Left ventricle myocardium superior (tissue), 1 donor: ENCODE data around the gene SLC6A12. TPM values are rescaled to one million over a fixed set of nuclear protein-coding genes. Genes with fewer than 3 reads are reported as not detected.

ENCODE experiments used
- ATAC-seq: fragments of 200-7000 bp; cut with Tn5 transposase; one replicate; pipeline ENCODE4 v1.9.1; 2020; ENCODE audit warnings: mild to moderate bottlenecking, moderate library complexity
- DNase-seq: peaks from one replicate; pipeline ENCODE4 v3.0.0-alpha.2; 2020
- intact Hi-C: fragments of 100-400 bp; cut with micrococcal nuclease; formaldehyde crosslinking; loops from one replicate; pipeline ENCODE4 v1.11.0; 2022
- total RNA-seq: library from RNA; stranded (reverse); fragmentation: NEBNext Ultra II Directional; extraction: Animal tissue kit (Norgen Biotek cat#: 25700); gene quantifications from one replicate; pipeline ENCODE4 v1.2.1, GENCODE V29; 2021
- donor health status: DM: no; HTN: yes; CAD: no; lungs with severe emphysema.

Gene SLC6A12
- total RNA-seq, 1 donor from 2014 or later = 1.2 TPM

- intact Hi-C loops = no loop called here
- DNase-seq (no peak), ATAC-seq (no peak)
Measured at GRCh38 chr12:156945-157344, 57.0 kb downstream of the SLC6A12 start.

- ATAC-seq (no peak), DNase-seq (no peak)
- intact Hi-C loops = no loop called here
Measured at GRCh38 chr12:155646-156045, 58.3 kb downstream of the SLC6A12 start.

- ATAC-seq (no peak), DNase-seq (no peak)
- intact Hi-C loops = no loop called here
Measured at GRCh38 chr12:155006-155405, 59.0 kb downstream of the SLC6A12 start.

DNA sequence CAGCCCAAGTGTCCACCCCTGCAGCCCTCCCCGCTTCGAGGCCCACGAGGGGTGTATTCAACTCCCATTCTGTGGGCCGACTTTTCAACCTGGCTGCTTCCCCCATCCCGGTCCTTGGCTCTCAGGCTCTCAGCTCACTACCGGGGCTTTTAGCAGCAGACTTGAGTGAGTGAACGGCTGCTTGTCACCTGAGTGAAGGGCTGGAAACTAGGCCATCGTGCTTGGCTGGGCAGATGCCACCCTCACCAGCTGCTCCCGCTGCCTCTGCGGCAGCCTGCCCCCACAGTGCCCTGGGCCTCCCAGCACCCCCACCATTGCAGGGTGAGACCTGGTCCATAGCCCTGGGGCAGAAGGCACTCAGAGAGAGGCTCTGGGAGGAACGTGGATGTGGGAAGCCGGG is 59.9 kb downstream of the SLC6A12 start:
- no peak for ATAC-seq
- intact Hi-C loops = no loop called here
- no peak for DNase-seq

GRCh38 chr12:153080-153746 is 60.7 kb downstream of the SLC6A12 start:
- peak; percentile 80 for ATAC-seq
- intact Hi-C loops = no loop called here
- DNase-seq = peak; percentile 75

DNA sequence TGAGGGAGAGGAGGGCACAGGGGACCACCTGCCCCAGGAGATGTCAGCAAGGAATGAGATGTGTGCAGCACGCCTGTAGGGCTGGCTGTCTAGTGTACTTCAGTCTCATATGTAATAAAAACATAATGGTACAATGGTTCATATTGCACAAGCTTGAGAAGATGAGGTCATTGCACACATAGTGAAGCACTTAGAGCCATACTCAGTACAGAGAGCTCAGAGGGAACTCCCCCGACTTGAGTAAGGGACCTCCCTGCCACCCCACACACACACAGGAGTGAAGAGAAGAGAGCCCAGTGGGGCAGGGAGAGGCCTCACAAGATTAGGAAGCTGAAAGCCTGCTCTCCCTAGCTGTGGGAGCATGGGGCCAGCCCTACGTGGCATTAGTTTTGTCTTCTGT is 61.5 kb downstream of the SLC6A12 start:
- intact Hi-C loops = no loop called here
- DNase-seq (no peak), ATAC-seq (no peak)

DNA sequence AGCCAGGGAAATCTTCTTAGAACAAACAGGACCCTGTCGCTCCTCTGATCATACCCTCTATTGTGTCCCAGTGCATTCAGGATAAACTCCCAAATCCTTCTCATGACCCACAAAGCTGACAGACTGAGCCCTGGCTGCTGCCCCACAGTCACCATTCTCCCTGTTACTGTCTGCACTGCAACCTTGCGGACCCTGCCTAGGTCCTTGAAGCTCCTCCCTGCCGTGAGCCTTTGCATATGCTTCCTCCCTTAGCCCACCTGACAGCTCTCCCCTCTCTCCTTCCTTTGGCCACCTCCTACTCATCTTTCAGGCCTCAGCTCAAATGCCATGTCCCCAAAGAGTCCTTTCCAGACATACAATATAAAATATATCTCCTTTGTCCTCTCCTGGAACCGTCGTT is 62.4 kb downstream of the SLC6A12 start:
- no peak for ATAC-seq
- intact Hi-C loops = no loop called here
- no peak for DNase-seq

- intact Hi-C loops = no loop called here
- DNase-seq = no peak
- ATAC-seq = no peak
Measured at GRCh38 chr12:148676-149416, 65.1 kb downstream of the SLC6A12 start.

DNA sequence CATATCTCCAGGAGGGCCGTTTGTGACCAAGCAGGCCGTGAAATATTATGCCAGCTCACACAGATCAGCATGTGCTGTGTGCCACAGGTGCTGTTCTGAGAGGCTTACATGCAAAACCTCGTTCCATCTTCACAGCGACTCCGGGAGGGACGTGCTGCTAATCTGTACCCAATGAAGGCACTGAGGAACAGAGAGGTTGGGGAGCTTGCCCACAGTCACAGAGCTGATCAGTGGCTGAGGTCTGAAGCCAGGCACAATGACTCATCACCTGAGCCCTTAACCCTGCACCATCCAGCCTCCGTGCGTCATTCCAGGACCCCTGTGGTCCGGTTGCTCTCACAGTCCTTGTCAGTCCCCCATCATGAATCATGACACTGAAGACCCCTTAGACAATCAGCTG is 66.7 kb downstream of the SLC6A12 start:
- DNase-seq (no peak), ATAC-seq (no peak)
- intact Hi-C loops = no loop called here

DNA sequence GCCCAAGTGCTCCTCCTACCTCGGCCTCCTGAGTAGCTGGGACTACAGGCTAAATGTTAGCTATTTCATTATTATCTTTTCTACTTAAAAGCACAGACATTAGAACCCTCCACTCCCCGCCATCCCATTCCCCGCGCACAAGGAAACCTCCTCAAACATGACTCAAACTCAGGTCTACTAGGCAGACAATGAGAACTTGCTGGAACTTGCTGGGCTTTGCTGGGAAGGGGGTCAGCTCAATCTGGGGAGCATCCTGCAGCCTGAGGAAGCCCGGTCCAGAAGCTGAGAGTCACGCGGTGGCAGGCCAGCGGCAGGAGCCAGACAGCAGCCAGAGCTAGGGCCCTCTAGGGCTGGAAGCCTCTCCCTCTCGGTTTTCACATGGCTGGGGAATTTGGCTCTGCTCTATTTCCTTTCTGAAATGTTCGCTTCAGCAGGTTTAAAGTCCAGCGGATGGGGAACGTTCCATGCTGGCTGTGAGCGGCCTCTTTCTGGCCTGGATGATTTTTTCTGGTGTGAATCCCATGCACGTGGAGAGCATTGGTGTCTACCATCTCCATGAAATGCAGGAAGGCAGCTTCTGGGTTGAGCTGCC is 68.5 kb downstream of the SLC6A12 start:
- no peak for ATAC-seq
- intact Hi-C loops = no loop called here
- no peak for DNase-seq

- intact Hi-C loops = no loop called here
- ATAC-seq = no peak
- DNase-seq = no peak
Measured at GRCh38 chr12:144650-145284, 69.2 kb downstream of the SLC6A12 start.

DNA sequence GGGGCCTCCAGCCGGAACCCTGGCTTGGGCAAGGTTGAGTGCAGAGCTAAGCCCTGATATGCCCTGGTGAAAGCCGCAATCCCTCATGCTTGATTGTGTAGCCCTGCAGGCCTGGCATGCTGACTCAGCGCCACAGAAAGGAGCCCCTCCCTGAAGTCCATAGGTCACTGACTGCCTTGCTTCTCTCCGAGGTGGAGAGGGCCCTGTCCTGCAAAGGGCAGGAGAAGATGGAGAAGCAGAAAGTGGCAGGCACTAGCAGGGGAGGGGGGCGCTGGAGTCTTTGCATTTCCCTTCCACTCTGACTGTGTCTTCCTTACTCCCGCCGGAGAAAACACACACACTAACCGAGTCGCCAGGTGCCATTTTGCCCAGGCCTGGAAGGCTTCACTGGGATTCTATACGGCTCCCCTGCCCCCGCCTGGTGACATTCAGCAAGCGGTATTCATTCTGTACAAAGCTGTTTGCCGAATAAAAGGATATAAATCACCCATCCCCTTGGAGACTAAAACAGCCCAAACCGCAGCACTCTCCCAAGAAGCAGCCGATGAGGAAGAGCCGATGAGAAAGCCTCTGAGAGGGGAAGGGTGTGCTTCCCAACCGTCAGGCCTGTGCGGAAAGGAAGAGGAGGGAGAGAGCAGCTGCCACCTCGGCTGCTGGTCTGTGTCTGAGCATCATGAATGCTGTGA is 69.8 kb downstream of the SLC6A12 start:
- DNase-seq (no peak), ATAC-seq (no peak)
- intact Hi-C loops = no loop called here

GRCh38 chr12:140162-140561 is 73.8 kb downstream of the SLC6A12 start:
- no peak for ATAC-seq
- intact Hi-C loops = no loop called here
- DNase-seq = no peak

Other genes starting within 250 kb of the SLC6A12 start
- 1.3 TPM for gene IQSEC3, start 147.4 kb downstream of the SLC6A12 start, total RNA-seq
- gene SLC6A13, start 48.7 kb upstream of the SLC6A12 start, total RNA-seq = 1.9 TPM
- gene KDM5A, start 175.2 kb upstream of the SLC6A12 start, total RNA-seq = 27.3 TPM
- 2.8 TPM for gene CCDC77, start 187.5 kb upstream of the SLC6A12 start, total RNA-seq
- gene B4GALNT3, start 245.8 kb upstream of the SLC6A12 start, total RNA-seq = 49.6 TPM